Liver (tissue), 9 donors: ENCODE results near the gene RNASEH2C. TPM values are rescaled to one million over a fixed set of nuclear protein-coding genes. Genes with fewer than 3 reads are reported as not detected.

Experiments
- DNase-seq: peaks from one replicate; pipeline ENCODE4 v3.0.0-alpha.2; 2017; ENCODE audit warnings: low spot score
- H3K27ac ChIP-seq, 2 donors: one replicate each; pipeline ENCODE4 v1.7.0; 2013; ENCODE audit warnings: inconsistent platforms in 2 of 2, low read length in 2 of 2, control low read depth in 1 of 2, low read depth in 1 of 2, mild to moderate bottlenecking in 1 of 2
- H3K27me3 ChIP-seq, 4 donors: one replicate each; pipeline versions ENCODE4 v1.6.1 to v1.7.0; 2013; ENCODE audit warnings: low read length in 3 of 4, inconsistent platforms in 1 of 4, mild to moderate bottlenecking in 1 of 4, moderate library complexity in 1 of 4; ENCODE audit not compliant: control insufficient read depth in 4 of 4, insufficient read depth in 4 of 4
- H3K36me3 ChIP-seq, 4 donors: one replicate each; pipeline versions ENCODE4 v1.6.1 to v1.7.0; 2013; ENCODE audit warnings: low read length in 3 of 4, mild to moderate bottlenecking in 3 of 4, low read depth in 1 of 4, moderate library complexity in 1 of 4; ENCODE audit not compliant: control insufficient read depth in 4 of 4, insufficient read depth in 3 of 4
- H3K4me1 ChIP-seq, 4 donors: one replicate each; pipeline versions ENCODE4 v1.6.1 to v1.7.0; 2013; ENCODE audit warnings: low read length in 3 of 4, mild to moderate bottlenecking in 3 of 4, moderate library complexity in 1 of 4; ENCODE audit not compliant: control insufficient read depth in 4 of 4, insufficient read depth in 4 of 4
- H3K4me3 ChIP-seq, 3 donors: one replicate each; pipeline versions ENCODE4 v1.6.1 to v1.7.0; 2013; ENCODE audit warnings: low read length in 3 of 3, control low read depth in 1 of 3, low read depth in 1 of 3, mild to moderate bottlenecking in 1 of 3
- H3K9ac ChIP-seq, 2 donors: one replicate each; pipeline ENCODE4 v1.7.0; 2013; ENCODE audit warnings: low read length in 2 of 2, mild to moderate bottlenecking in 2 of 2, moderate library complexity in 2 of 2, control low read depth in 1 of 2, low read depth in 1 of 2
- H3K9me3 ChIP-seq, 4 donors: one replicate each; pipeline versions ENCODE4 v1.6.1 to v1.7.0; 2013; ENCODE audit warnings: low read length in 3 of 4; ENCODE audit not compliant: control insufficient read depth in 4 of 4
- ATF3 ChIP-seq: IDR thresholded peaks from 2 replicates; pipeline ENCODE4 v1.6.1; 2016; ENCODE audit warnings: antibody characterized with exemption
- EGR1 ChIP-seq, 2 donors: IDR thresholded peaks; 2 replicates each; pipeline ENCODE4 v1.6.1; 2016 to 2018; ENCODE audit warnings: antibody characterized with exemption in 2 of 2, low read depth in 2 of 2
- FOXA1 ChIP-seq: IDR thresholded peaks from 2 replicates; pipeline ENCODE4 v1.6.1; 2016; ENCODE audit warnings: antibody characterized with exemption
- FOXA2 ChIP-seq: IDR thresholded peaks from 2 replicates; pipeline ENCODE4 v1.6.1; 2016; ENCODE audit warnings: antibody characterized with exemption
- GABPA ChIP-seq, 2 donors: IDR thresholded peaks in 1 of 2; conservative IDR thresholded peaks in 1 of 2; 2 replicates each; pipeline ENCODE4 v1.6.1; 2016; ENCODE audit warnings: antibody characterized with exemption in 2 of 2, mild to moderate bottlenecking in 1 of 2, moderate library complexity in 1 of 2
- HNF4A ChIP-seq, 2 donors: conservative IDR thresholded peaks; 2 replicates each; pipeline ENCODE4 v1.6.1; 2016; ENCODE audit warnings: antibody characterized with exemption in 2 of 2, mild to moderate bottlenecking in 2 of 2
- HNF4G ChIP-seq: IDR thresholded peaks from 2 replicates; pipeline ENCODE4 v1.6.1; 2016; ENCODE audit warnings: antibody characterized with exemption
- JUND ChIP-seq, 2 donors: IDR thresholded peaks; 2 replicates each; pipeline ENCODE4 v1.6.1; 2016; ENCODE audit warnings: antibody characterized with exemption in 2 of 2
- NR2F2 ChIP-seq: IDR thresholded peaks from 2 replicates; pipeline ENCODE4 v1.6.1; 2016; ENCODE audit warnings: antibody characterized with exemption
- RAD21 ChIP-seq, 2 donors: IDR thresholded peaks; 2 replicates each; pipeline ENCODE4 v1.6.1; 2016; ENCODE audit warnings: antibody characterized with exemption in 2 of 2, mild to moderate bottlenecking in 2 of 2
- RXRA ChIP-seq, 2 donors: IDR thresholded peaks; 2 replicates each; pipeline ENCODE4 v1.6.1; 2017 to 2018; ENCODE audit warnings: antibody characterized with exemption in 2 of 2, mild to moderate bottlenecking in 1 of 2
- SP1 ChIP-seq: IDR thresholded peaks from 2 replicates; pipeline ENCODE4 v1.6.1; 2018; ENCODE audit warnings: antibody characterized with exemption, mild to moderate bottlenecking
- TAF1 ChIP-seq: conservative IDR thresholded peaks from 2 replicates; pipeline ENCODE4 v1.6.1; 2016; ENCODE audit warnings: antibody characterized with exemption, mild to moderate bottlenecking
- YY1 ChIP-seq: IDR thresholded peaks from 2 replicates; pipeline ENCODE4 v1.6.1; 2016; ENCODE audit warnings: antibody characterized with exemption, mild to moderate bottlenecking
- ZBTB33 ChIP-seq: IDR thresholded peaks from 2 replicates; pipeline ENCODE4 v1.6.1; 2016; ENCODE audit warnings: antibody characterized with exemption
- WGBS: extraction: QIAGEN DNeasy Blood & Tissue Kit; methylation state at CpG from one replicate; pipeline ENCODE4 v1.1.7; 2013; 5-methylcytosine and 5-hydroxymethylcytosine counted together
- polyA plus RNA-seq, 2 donors: library from polyadenylated mRNA; stranded (reverse) in 1 of 2; unstranded in 1 of 2; fragments of 200-250 nt in 1 of 2; fragments of >200 nt in 1 of 2; fragmentation: Nextera tagmentation in 1 of 2; extraction: Ambion mirVana in 1 of 2; gene quantifications; one replicate each; pipeline versions ENCODE4 v1.2.1 to v1.2.3, GENCODE V29; 2013 to 2015
- total RNA-seq, 2 donors: library from RNA; depleted of rRNA; stranded (reverse); fragments of >200 nt; gene quantifications; one replicate each; pipeline ENCODE4 v1.2.3, GENCODE V29; 2014
- TF ChIP-seq, protein P1 (sequence below): fragments of 150-350 bp; IDR thresholded peaks from 2 replicates; pipeline ENCODE4 v1.5.1; 2017; ENCODE audit warnings: improper control_type of control experiment, low read depth, low read length; ENCODE audit not compliant: missing input control
- TF ChIP-seq, protein P2 (sequence below): IDR thresholded peaks from 2 replicates; pipeline ENCODE4 v1.6.1; 2016; ENCODE audit warnings: antibody characterized with exemption, mild to moderate bottlenecking
- TF ChIP-seq, protein P3 (sequence below): IDR thresholded peaks from 2 replicates; pipeline ENCODE4 v1.6.1; 2016; ENCODE audit warnings: antibody characterized with exemption
- donor health status: healthy.
- donor health status: healthy.
- donor health status: healthy.
- donor health status: healthy.
- donor health status: healthy.

Gene RNASEH2C
- total and polyA plus RNA-seq, 4 donors: 20.5 to 72.1 (median 39.0) TPM

- TF ChIP-seq, protein P1, sequence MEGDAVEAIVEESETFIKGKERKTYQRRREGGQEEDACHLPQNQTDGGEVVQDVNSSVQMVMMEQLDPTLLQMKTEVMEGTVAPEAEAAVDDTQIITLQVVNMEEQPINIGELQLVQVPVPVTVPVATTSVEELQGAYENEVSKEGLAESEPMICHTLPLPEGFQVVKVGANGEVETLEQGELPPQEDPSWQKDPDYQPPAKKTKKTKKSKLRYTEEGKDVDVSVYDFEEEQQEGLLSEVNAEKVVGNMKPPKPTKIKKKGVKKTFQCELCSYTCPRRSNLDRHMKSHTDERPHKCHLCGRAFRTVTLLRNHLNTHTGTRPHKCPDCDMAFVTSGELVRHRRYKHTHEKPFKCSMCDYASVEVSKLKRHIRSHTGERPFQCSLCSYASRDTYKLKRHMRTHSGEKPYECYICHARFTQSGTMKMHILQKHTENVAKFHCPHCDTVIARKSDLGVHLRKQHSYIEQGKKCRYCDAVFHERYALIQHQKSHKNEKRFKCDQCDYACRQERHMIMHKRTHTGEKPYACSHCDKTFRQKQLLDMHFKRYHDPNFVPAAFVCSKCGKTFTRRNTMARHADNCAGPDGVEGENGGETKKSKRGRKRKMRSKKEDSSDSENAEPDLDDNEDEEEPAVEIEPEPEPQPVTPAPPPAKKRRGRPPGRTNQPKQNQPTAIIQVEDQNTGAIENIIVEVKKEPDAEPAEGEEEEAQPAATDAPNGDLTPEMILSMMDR: peak; percentile 99
- peak in 1 of 2 donors; percentile 31 for TF ChIP-seq JUND (IDR thresholded peaks at IDR 0.05)
Observed at GRCh38 chr11:65711785-65712632, 8.6 kb downstream of the RNASEH2C start, which contains the start of gene KAT5 (continued).

GRCh38 chr11:65710421-65710820 lies 10.2 kb downstream of the RNASEH2C start:
- Histone ChIP-seq H3K9me3 (no peaks in the 10 kb centered on the region), H3K4me1 (peaks cover 0 to 16% (median 6%) of the 10 kb centered on the region in 4 donors), H3K9ac (no peak overlapping the region), H3K27ac (no peak overlapping the region), H3K27me3 (no peaks in the 10 kb centered on the region), H3K4me3 (no peak overlapping the region), H3K36me3 (peaks cover 2 to 19% (median 14%) of the 10 kb centered on the region in 4 donors)
- no peak for DNase-seq
- 83% methylated on average over 3 of the region's 3 CpGs for WGBS
- TF ChIP-seq RXRA (IDR thresholded peaks at IDR 0.05) (no peak), RAD21 (IDR thresholded peaks at IDR 0.05) (no peak), SP1 (no peak), YY1 (no peak), GABPA (IDR thresholded peaks at IDR 0.05 in 1 of 2, conservative IDR thresholded peaks at IDR 0.05 in 1 of 2) (no peak)

DNA sequence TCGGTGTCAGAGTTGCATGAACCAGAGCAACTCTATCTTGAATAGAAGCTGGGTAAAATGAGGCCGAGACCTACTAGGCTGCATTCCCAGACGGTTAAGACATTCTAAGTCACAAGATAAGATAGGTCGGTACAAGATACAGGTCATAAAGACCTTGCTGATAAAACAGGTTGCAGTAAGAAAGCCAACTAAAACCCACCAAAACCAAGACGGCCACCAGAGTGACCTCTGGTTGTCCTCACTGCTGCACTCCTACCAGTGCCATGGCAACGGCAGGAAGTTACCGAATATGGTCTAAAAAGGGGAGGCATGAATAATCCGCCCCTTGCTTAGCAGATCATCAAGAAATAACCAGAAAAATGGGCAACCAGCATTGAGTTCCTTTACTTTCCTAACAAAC lies 10.9 kb downstream of the RNASEH2C start:
- WGBS: 69% methylated on average over 8 of the region's 8 CpGs
- DNase-seq: no peak

More for the DNA sequence above, 10.9 kb downstream of the RNASEH2C start:
- TF ChIP-seq ATF3 (no peak), FOXA2 (no peak), EGR1 (IDR thresholded peaks at IDR 0.05; ENCODE audit: low read depth in 2 of 2) (no peak), GABPA (IDR thresholded peaks at IDR 0.05 in 1 of 2, conservative IDR thresholded peaks at IDR 0.05 in 1 of 2) (no peak), TAF1 (no peak), RXRA (IDR thresholded peaks at IDR 0.05) (no peak), ZBTB33 (no peak), FOXA1 (no peak), RAD21 (IDR thresholded peaks at IDR 0.05) (no peak), HNF4A (conservative IDR thresholded peaks at IDR 0.05) (no peak), HNF4G (no peak), SP1 (no peak), YY1 (no peak), NR2F2 (no peak), JUND (IDR thresholded peaks at IDR 0.05) (no peak)
- TF ChIP-seq, protein P2, sequence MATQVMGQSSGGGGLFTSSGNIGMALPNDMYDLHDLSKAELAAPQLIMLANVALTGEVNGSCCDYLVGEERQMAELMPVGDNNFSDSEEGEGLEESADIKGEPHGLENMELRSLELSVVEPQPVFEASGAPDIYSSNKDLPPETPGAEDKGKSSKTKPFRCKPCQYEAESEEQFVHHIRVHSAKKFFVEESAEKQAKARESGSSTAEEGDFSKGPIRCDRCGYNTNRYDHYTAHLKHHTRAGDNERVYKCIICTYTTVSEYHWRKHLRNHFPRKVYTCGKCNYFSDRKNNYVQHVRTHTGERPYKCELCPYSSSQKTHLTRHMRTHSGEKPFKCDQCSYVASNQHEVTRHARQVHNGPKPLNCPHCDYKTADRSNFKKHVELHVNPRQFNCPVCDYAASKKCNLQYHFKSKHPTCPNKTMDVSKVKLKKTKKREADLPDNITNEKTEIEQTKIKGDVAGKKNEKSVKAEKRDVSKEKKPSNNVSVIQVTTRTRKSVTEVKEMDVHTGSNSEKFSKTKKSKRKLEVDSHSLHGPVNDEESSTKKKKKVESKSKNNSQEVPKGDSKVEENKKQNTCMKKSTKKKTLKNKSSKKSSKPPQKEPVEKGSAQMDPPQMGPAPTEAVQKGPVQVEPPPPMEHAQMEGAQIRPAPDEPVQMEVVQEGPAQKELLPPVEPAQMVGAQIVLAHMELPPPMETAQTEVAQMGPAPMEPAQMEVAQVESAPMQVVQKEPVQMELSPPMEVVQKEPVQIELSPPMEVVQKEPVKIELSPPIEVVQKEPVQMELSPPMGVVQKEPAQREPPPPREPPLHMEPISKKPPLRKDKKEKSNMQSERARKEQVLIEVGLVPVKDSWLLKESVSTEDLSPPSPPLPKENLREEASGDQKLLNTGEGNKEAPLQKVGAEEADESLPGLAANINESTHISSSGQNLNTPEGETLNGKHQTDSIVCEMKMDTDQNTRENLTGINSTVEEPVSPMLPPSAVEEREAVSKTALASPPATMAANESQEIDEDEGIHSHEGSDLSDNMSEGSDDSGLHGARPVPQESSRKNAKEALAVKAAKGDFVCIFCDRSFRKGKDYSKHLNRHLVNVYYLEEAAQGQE: no peak
- TF ChIP-seq, protein P1: no peak
- TF ChIP-seq, protein P3, sequence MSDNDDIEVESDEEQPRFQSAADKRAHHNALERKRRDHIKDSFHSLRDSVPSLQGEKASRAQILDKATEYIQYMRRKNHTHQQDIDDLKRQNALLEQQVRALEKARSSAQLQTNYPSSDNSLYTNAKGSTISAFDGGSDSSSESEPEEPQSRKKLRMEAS: no peak
- peaks cover 0 to 16% (median 6%) of the 10 kb centered on the region in 4 donors for H3K4me1 ChIP-seq
- no peaks in the 10 kb centered on the region for H3K9me3 ChIP-seq
- peaks cover 2 to 13% (median 8%) of the 10 kb centered on the region in 4 donors for H3K36me3 ChIP-seq
- no peak overlapping the region for H3K4me3 ChIP-seq
- H3K27me3 ChIP-seq: no peaks in the 10 kb centered on the region
- no peak overlapping the region for H3K9ac ChIP-seq
- H3K27ac ChIP-seq: no peak overlapping the region
